HCT116 (cell line): ENCODE results near the gene IFITM10. TPM values are rescaled to one million over a fixed set of nuclear protein-coding genes. Genes with fewer than 3 reads are reported as not detected.

Experiments
- ATAC-seq: fragments of 200-7000 bp; cut with Tn5 transposase; 2 replicates; pipeline ENCODE4 v1.9.1; 2020; ENCODE audit warnings: mild to moderate bottlenecking, moderate library complexity
- BruUV-seq: library from RNA; stranded (reverse); fragments of 400-500 nt; replicated peaks from 2 replicates; lab custom pipeline; 2021; lab: Mats Ljungman, UMichigan
- CTCF ChIA-PET: fragments of 300-600 bp; sonication (Branson Sonifier 250); formaldehyde crosslinking; loops from one replicate; lab custom pipeline; 2021; ENCODE audit warnings: antibody characterized with exemption; lab: Charles Lee
- POLR2A ChIA-PET: fragments of 300-600, 350-600 bp; sonication (Branson Sonifier 250); formaldehyde crosslinking; loops from one replicate; lab custom pipeline; 2021; ENCODE audit warnings: antibody characterized with exemption; lab: Charles Lee
- RAD21 ChIA-PET, 2 experiments: fragments of 300-600 bp; sonication (Branson Sonifier 250); formaldehyde crosslinking; loops; one replicate each; lab custom pipeline; 2023; ENCODE audit warnings: low total read pairs in 2 of 2; ENCODE audit not compliant: uncharacterized antibody in 2 of 2, unreplicated experiment in 2 of 2, low non-redundant PET in 1 of 2; lab: Charles Lee
- DNase-seq: peaks from one replicate; pipeline ENCODE4 v3.0.0-alpha.2; 2010; ENCODE audit warnings: low read depth, low spot score
- H2AFZ ChIP-seq: fragments of 200-600 bp; shearing (Covaris generic), sonication (generic); 2 replicates; pipeline ENCODE4 v1.6.1; 2017; ENCODE audit warnings: low read depth, mixed run types, mixed read lengths, antibody characterized with exemption, low read length; ENCODE audit not compliant: poor library complexity, severe bottlenecking
- H3K27ac ChIP-seq: 2 replicates; pipeline ENCODE4 v1.5.1; 2012; ENCODE audit warnings: low read depth, low read length
- H3K27me3 ChIP-seq: fragments of 200-600 bp; sonication (generic); 2 replicates; pipeline ENCODE4 v1.6.1; 2016; ENCODE audit warnings: mixed run types, low read length, mixed read lengths; ENCODE audit not compliant: insufficient read depth
- H3K36me3 ChIP-seq, 2 experiments: fragments of 200-500 bp in 1 of 2; fragments of 200-600 bp in 1 of 2; sonication (Bioruptor generic) in 1 of 2; sonication (generic) in 1 of 2; 2 replicates each; pipeline versions ENCODE4 v1.5.1 to v1.6.1; 2014 to 2016; ENCODE audit warnings: low read length in 2 of 2, inconsistent platforms in 1 of 2, mixed read lengths in 1 of 2, mixed run types in 1 of 2; ENCODE audit not compliant: insufficient read depth in 2 of 2, control insufficient read depth in 1 of 2
- H3K4me1 ChIP-seq, 2 experiments: fragments of 200-600 bp in 1 of 2; sonication (generic) in 1 of 2; 2 replicates each; pipeline versions ENCODE4 v1.5.1 to v1.6.1; 2012 to 2017; ENCODE audit warnings: low read length in 2 of 2, inconsistent platforms in 1 of 2, mild to moderate bottlenecking in 1 of 2, mixed read lengths in 1 of 2, mixed run types in 1 of 2, moderate library complexity in 1 of 2; ENCODE audit not compliant: insufficient read depth in 2 of 2, control insufficient read depth in 1 of 2
- H3K4me2 ChIP-seq: fragments of 200-600 bp; sonication (generic); 2 replicates; pipeline ENCODE4 v1.6.1; 2017; ENCODE audit warnings: mixed run types, low read length, mixed read lengths
- H3K4me3 ChIP-seq, 2 experiments: fragments of 200-600 bp in 1 of 2; sonication (generic) in 1 of 2; replicated peaks in 1 of 2; 2 replicates each; pipeline ENCODE4 v1.5.1; 2011 to 2016; ENCODE audit warnings: low read length in 2 of 2, control low read depth in 1 of 2, low read depth in 1 of 2, mild to moderate bottlenecking in 1 of 2, mixed read lengths in 1 of 2, mixed run types in 1 of 2
- H3K79me2 ChIP-seq: fragments of 200-600 bp; sonication (generic); 2 replicates; pipeline ENCODE4 v1.6.1; 2017; ENCODE audit warnings: mild to moderate bottlenecking, mixed run types, low read length, moderate library complexity, mixed read lengths; ENCODE audit not compliant: insufficient read depth
- H3K9ac ChIP-seq: fragments of 200-600 bp; sonication (generic); 2 replicates; pipeline ENCODE4 v1.6.1; 2016; ENCODE audit warnings: low read length, mixed read lengths
- H3K9me2 ChIP-seq: fragments of 200-600 bp; sonication (generic), shearing (Covaris generic); 2 replicates; pipeline ENCODE4 v1.6.1; 2017; ENCODE audit warnings: mixed run types, mild to moderate bottlenecking, moderate library complexity; ENCODE audit not compliant: insufficient read depth
- H3K9me3 ChIP-seq, 2 experiments: fragments of 200-500 bp in 1 of 2; fragments of 200-600 bp in 1 of 2; sonication (Bioruptor generic) in 1 of 2; sonication (generic) in 1 of 2; 2 replicates each; pipeline ENCODE4 v1.6.1; 2014 to 2017; ENCODE audit warnings: low read length in 2 of 2, mixed read lengths in 2 of 2, inconsistent platforms in 1 of 2, low read depth in 1 of 2, mild to moderate bottlenecking in 1 of 2, mixed run types in 1 of 2, moderate library complexity in 1 of 2; ENCODE audit not compliant: control insufficient read depth in 1 of 2, insufficient read depth in 1 of 2
- H4K20me1 ChIP-seq: fragments of 200-600 bp; sonication (generic), shearing (Covaris generic); 2 replicates; pipeline ENCODE4 v1.6.1; 2017; ENCODE audit warnings: mixed run types, mild to moderate bottlenecking, moderate library complexity; ENCODE audit not compliant: insufficient read depth
- EZH2phosphoT487 ChIP-seq: fragments of 200-600 bp; IDR thresholded peaks from 2 replicates; pipeline ENCODE4 v1.6.1; 2018; ENCODE audit warnings: antibody characterized with exemption, borderline replicate concordance
- YY1 ChIP-seq: IDR thresholded peaks from 2 replicates; pipeline ENCODE4 v1.6.1; 2011; ENCODE audit warnings: low read length, low read depth, moderate library complexity, mild to moderate bottlenecking; ENCODE audit not compliant: insufficient replicate concordance; ENCODE audit errors: extremely low read depth
- intact Hi-C: fragments of 100-400 bp; cut with micrococcal nuclease; formaldehyde crosslinking; loops from 2 replicates; pipeline ENCODE4 v1.10.0; 2022
- total RNA-seq: library from RNA; stranded (reverse); gene quantifications from one replicate; pipeline ENCODE4 v1.2.1, GENCODE V29; 2021; ENCODE audit not compliant: unreplicated experiment

IFITM10 gene
- total RNA-seq, 1 experiment from 2014 or later: 1.9 TPM

DNA sequence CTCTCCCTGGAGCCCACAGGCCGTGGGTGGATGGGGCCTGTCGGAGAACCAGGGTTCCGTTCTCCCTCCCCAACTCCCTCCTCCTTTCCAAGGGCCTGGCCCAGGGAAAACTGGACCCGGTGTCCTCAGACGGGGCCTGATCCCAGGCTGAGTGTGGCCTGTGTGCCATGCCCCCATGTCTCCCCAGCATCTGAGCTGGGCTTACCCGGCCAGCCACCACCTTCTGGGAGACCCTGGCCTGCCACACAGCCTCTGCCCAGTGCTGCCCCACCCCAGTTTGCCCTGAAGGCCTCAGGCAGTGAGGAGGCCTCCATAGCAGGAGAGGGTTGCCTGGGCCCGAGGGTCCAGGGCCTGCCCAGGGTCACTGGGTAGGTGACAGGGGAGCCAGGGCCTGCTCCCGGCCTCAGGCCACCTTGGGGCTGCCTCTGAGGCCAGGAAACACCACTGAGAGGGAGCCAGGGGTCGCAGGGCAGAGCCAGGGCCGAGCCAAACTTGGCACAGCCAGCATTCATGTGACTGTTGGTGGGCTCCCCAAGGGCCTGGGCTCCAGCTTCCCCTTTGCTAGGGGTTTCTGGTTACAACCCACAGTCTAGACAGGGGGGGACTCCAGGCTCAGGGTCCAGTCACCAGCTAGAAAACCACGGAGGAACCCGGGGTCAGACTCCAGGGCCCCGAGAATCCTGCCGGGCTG is 590 bp upstream of the IFITM10 start:
- Histone ChIP-seq H3K4me3 (no peak overlapping the region), H3K4me2 (no peak overlapping the region), H3K9me3 (no peaks in the 10 kb centered on the region), H3K27ac (no peak overlapping the region), H3K36me3 (no peaks in the 10 kb centered on the region; a peak in 1 of 4 replicates), H3K27me3 (no peaks in the 10 kb centered on the region), H3K4me1 (no peaks in the 10 kb centered on the region), H2AFZ (no peak overlapping the region), H4K20me1 (no peaks in the 10 kb centered on the region), H3K9ac (no peak overlapping the region)
- CTCF ChIA-PET: interaction anchor here (1.1 kb wide), 1 partner anchor 98 kb away, joined by 3 read pairs; no protein-coding TSS in a partner anchor
- RAD21 ChIA-PET: no interaction called here
- DNase-seq: no peak
- intact Hi-C loops: no loop called here
- BruUV-seq: no TSS peak
- ATAC-seq: 0 out of 2 replicates have a peak, but pooled peaks have one; percentile 13
- POLR2A ChIA-PET: no interaction called here
- TF ChIP-seq YY1: no peak
- TF ChIP-seq, all 23 proteins: peak for 0
- no peaks in the 10 kb centered on the region for H3K9me2 ChIP-seq
- no peaks in the 10 kb centered on the region for H3K79me2 ChIP-seq

DNA sequence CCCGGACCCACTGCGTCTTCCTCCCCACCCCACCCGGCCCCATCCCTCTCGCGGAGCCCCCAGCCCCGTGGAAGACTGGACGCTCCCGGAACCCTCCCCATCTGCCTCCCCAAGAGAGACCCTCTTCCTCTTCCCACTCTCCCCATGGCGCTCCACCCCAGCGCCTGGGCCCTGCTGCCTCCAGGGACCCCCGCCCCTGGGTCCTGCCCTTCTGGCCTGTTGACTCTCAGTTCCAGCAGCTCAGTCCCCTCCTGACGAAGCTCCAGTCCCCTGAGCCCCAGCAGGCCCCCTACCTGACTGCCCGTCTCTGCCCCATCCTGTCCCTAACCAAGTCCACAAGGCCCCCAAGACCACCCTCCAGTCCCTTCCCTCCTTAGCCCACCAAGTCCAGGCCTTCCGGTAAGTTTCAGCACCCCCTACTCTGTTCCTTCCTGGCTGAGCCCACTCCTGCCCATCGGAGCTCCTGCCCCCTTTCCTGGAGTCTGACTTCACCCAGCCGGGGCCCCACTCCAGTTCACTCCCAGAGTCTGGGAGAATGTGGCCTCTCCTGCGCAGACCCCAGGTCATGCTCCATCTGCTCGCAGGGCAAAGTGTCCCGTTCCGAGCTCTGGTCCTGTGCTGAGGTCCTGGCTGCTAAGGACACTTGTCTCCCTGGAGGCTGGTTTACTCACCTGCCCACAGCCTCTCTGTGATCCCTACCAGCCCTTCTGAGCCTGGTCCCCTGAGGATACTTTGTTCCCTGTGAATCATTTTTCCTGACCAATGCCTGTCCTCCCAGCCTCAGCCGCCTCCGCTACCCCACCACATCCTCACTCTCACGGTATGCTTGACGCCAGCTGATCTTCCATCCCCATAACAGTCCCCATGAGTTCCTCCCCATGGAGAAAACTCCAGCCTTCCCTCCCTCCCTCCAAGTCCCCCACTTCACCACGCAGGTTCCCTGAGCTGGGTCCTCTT is 722 bp downstream of the IFITM10 start:
- H3K9me3 ChIP-seq: no peaks in the 10 kb centered on the region
- CTCF ChIA-PET: no interaction called here
- TF ChIP-seq EZH2phosphoT487: no peak
- no peaks in the 10 kb centered on the region for H3K79me2 ChIP-seq
- ATAC-seq: no peak
- intact Hi-C loops: no loop called here
- DNase-seq: no peak
- POLR2A ChIA-PET: no interaction called here
- no peaks in the 10 kb centered on the region for H3K36me3 ChIP-seq
- H3K4me1 ChIP-seq: no peaks in the 10 kb centered on the region
- BruUV-seq: no TSS peak
- no peak overlapping the region for H2AFZ ChIP-seq
- H3K9ac ChIP-seq: no peak overlapping the region
- no peaks in the 10 kb centered on the region for H3K9me2 ChIP-seq
- RAD21 ChIA-PET: no interaction called here
- H3K4me2 ChIP-seq: no peak overlapping the region
- H3K27ac ChIP-seq: no peak overlapping the region
- no peaks in the 10 kb centered on the region for H3K27me3 ChIP-seq
- H4K20me1 ChIP-seq: no peaks in the 10 kb centered on the region
- no peak overlapping the region for H3K4me3 ChIP-seq
